ENCODE data around the gene BTN1A1. TPM values are rescaled to one million over a fixed set of nuclear protein-coding genes. Genes with fewer than 3 reads are reported as not detected.

BTN1A1 gene, protein sequence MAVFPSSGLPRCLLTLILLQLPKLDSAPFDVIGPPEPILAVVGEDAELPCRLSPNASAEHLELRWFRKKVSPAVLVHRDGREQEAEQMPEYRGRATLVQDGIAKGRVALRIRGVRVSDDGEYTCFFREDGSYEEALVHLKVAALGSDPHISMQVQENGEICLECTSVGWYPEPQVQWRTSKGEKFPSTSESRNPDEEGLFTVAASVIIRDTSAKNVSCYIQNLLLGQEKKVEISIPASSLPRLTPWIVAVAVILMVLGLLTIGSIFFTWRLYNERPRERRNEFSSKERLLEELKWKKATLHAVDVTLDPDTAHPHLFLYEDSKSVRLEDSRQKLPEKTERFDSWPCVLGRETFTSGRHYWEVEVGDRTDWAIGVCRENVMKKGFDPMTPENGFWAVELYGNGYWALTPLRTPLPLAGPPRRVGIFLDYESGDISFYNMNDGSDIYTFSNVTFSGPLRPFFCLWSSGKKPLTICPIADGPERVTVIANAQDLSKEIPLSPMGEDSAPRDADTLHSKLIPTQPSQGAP
- polyA plus RNA-seq (2013), result 0.01 TPM in 1 of 2 replicates, not detected in the other

DNA sequence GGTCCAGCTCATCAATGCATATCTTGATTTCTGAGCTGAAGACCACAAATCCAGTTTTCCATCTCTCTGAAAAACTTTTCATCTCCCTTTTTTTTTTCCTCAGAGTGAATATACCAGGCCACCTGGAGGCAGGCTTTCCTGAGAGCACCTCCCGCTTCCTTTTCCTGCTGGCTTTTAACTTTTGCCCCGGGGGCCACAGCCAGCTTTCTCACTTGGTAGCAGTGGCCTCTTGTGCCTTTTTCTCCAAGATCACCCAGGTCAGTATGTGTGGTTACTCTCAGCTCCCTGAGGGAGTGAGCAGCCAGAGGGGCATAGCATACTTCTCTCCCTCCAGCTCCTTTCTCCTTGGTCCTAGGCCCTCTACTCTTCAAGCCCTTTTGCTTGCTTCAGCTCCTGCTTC is at the start of gene BTN1A1:
Gene BTN1A1 (plus strand): TSS at position 202 of the 400 bp plus-strand sequence. CDS start 984 bp downstream, outside the sequence.
- Histone ChIP-seq H3K23ac (ENCODE audit: low read length) (no peak within 1 kb of the TSS), H3K79me2 (ENCODE audit: control insufficient read depth, insufficient read depth, low read length, poor library complexity) (no peaks in the 10 kb centered on the region), H3K79me1 (ENCODE audit: low read length) (no peaks in the 10 kb centered on the region), H3K36me3 (ENCODE audit: control insufficient read depth in 1 of 2, insufficient read depth in 2 of 2, low read length in 2 of 2) (no peaks in the 10 kb centered on the region), H3K14ac (ENCODE audit: low read length) (no peak within 1 kb of the TSS), H3K9me3 (ENCODE audit: insufficient read depth, low read depth, low read length) (peaks cover 3% of the 10 kb centered on the region), H4K91ac (ENCODE audit: low read depth, low read length) (no peak within 1 kb of the TSS), H3K18ac (ENCODE audit: low read length) (no peak within 1 kb of the TSS), H2BK120ac (ENCODE audit: insufficient read depth, low read length, poor library complexity) (no peak within 1 kb of the TSS), H2BK12ac (ENCODE audit: low read length) (no peak within 1 kb of the TSS), H3K4ac (ENCODE audit: low read depth, low read length) (no peak within 1 kb of the TSS), H2AFZ (ENCODE audit: insufficient read depth, low read length, poor library complexity) (no peak within 1 kb of the TSS), H2AK5ac (ENCODE audit: low read length) (no peak within 1 kb of the TSS), H3K27me3 (ENCODE audit: insufficient read depth, low read length) (peaks cover 15% of the 10 kb centered on the region), H3K4me1 (ENCODE audit: control insufficient read depth in 1 of 2, insufficient read depth in 2 of 2, low read length in 2 of 2) (peaks cover 5% of the 10 kb centered on the region in 2 experiments), H3K9ac (ENCODE audit: low read length) (no peak within 1 kb of the TSS), H2BK5ac (ENCODE audit: low read depth, low read length, poor library complexity) (no peak within 1 kb of the TSS), H4K8ac (ENCODE audit: low read depth, low read length) (no peak within 1 kb of the TSS), H3K4me3 (ENCODE audit: low read depth, low read length) (no peak within 1 kb of the TSS), H3K4me2 (ENCODE audit: low read length) (no peak within 1 kb of the TSS), H4K12ac (ENCODE audit: low read depth, low read length) (no peak within 1 kb of the TSS), H3K27ac (ENCODE audit: low read depth, low read length) (no peak within 1 kb of the TSS)
- peak in 1 of 2 donors; percentile 20 for DNase-seq
- WGBS (ENCODE audit: extremely low coverage, insufficient coverage, insufficient read length), result no CpG with 5 or more reads among the region's 2 CpGs

DNA sequence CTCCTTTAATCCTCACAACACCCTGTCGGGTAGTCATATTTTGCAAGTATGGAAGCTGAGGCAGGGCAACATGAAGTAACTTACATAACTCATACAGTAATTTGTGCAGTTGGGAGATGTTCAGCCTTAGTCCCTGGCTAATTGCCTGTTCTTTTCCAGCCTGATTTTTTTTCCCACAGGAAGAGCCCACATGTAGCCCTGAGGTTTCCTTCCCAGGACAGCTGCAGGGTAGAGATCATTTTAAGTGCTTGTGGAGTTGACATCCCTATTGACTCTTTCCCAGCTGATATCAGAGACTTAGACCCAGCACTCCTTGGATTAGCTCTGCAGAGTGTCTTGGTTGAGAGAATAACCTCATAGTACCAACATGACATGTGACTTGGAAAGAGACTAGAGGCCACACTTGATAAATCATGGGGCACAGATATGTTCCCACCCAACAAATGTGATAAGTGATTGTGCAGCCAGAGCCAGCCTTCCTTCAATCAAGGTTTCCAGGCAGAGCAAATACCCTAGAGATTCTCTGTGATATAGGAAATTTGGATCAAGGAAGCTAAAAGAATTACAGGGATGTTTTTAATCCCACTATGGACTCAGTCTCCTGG is 47.4 kb upstream of the BTN1A1 start:
- H3K18ac ChIP-seq (ENCODE audit: low read length), result no peak overlapping the region
- no peaks in the 10 kb centered on the region for H3K36me3 ChIP-seq (ENCODE audit: control insufficient read depth in 1 of 2, insufficient read depth in 2 of 2, low read length in 2 of 2)
- H2BK12ac ChIP-seq (ENCODE audit: low read length), result no peak overlapping the region
- H3K23ac ChIP-seq (ENCODE audit: low read length), result no peak overlapping the region
- no peak overlapping the region for H4K8ac ChIP-seq (ENCODE audit: low read depth, low read length)
- no peak overlapping the region for H3K4me3 ChIP-seq (ENCODE audit: low read depth, low read length)
- no peak overlapping the region for H2AK5ac ChIP-seq (ENCODE audit: low read length)
- H3K79me1 ChIP-seq (ENCODE audit: low read length), result peaks cover 3% of the 10 kb centered on the region
- no peak overlapping the region for H2BK120ac ChIP-seq (ENCODE audit: insufficient read depth, low read length, poor library complexity)
- no peaks in the 10 kb centered on the region for H3K79me2 ChIP-seq (ENCODE audit: control insufficient read depth, insufficient read depth, low read length, poor library complexity)
- H3K4me2 ChIP-seq (ENCODE audit: low read length), result no peak overlapping the region
- no peaks in the 10 kb centered on the region for H3K27me3 ChIP-seq (ENCODE audit: insufficient read depth, low read length)
- H2AFZ ChIP-seq (ENCODE audit: insufficient read depth, low read length, poor library complexity), result no peak overlapping the region
- DNase-seq, result no peak
- no peak overlapping the region for H3K9ac ChIP-seq (ENCODE audit: low read length)
- H3K4me1 ChIP-seq (ENCODE audit: control insufficient read depth in 1 of 2, insufficient read depth in 2 of 2, low read length in 2 of 2), result peaks cover 4 to 5% of the 10 kb centered on the region in 2 experiments
- H3K27ac ChIP-seq (ENCODE audit: low read depth, low read length), result no peak overlapping the region
- no peak overlapping the region for H4K91ac ChIP-seq (ENCODE audit: low read depth, low read length)
- no peak overlapping the region for H2BK5ac ChIP-seq (ENCODE audit: low read depth, low read length, poor library complexity)
- no CpG with 5 or more reads among the region's 1 CpG for WGBS (ENCODE audit: extremely low coverage, insufficient coverage, insufficient read length)
- H3K9me3 ChIP-seq (ENCODE audit: insufficient read depth, low read depth, low read length), result no peaks in the 10 kb centered on the region
- H4K12ac ChIP-seq (ENCODE audit: low read depth, low read length), result no peak overlapping the region
- H3K14ac ChIP-seq (ENCODE audit: low read length), result no peak overlapping the region
- no peak overlapping the region for H3K4ac ChIP-seq (ENCODE audit: low read depth, low read length)

DNA sequence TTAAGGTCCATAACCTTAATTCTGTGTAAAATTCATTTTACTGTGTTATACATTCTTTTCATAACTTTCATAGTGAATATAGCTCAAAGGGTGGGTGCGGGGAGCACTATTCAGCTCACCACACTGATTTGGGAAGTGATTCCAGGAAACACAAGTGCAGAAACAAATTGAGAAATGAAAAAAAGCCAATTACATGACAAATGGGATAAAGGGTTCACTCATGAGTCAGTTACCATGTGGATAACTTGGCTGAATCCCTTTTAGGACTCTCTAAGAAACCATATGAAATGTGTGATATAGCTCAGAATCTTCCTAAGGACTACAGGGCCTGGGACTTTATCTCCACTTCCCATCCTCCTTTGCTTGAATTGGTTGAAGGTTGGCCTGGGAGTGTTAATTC is 45.5 kb upstream of the BTN1A1 start:
- H3K79me1 ChIP-seq (ENCODE audit: low read length), result peaks cover 8% of the 10 kb centered on the region
- H3K4me2 ChIP-seq (ENCODE audit: low read length), result no peak overlapping the region
- no peak overlapping the region for H3K27ac ChIP-seq (ENCODE audit: low read depth, low read length)
- H3K9ac ChIP-seq (ENCODE audit: low read length), result no peak overlapping the region
- peaks cover 5 to 6% of the 10 kb centered on the region in 2 experiments for H3K4me1 ChIP-seq (ENCODE audit: control insufficient read depth in 1 of 2, insufficient read depth in 2 of 2, low read length in 2 of 2)
- no peak overlapping the region for H3K4me3 ChIP-seq (ENCODE audit: low read depth, low read length)
- no peak overlapping the region for H2BK120ac ChIP-seq (ENCODE audit: insufficient read depth, low read length, poor library complexity)
- no peak overlapping the region for H3K18ac ChIP-seq (ENCODE audit: low read length)
- no peak overlapping the region for H3K4ac ChIP-seq (ENCODE audit: low read depth, low read length)
- H3K9me3 ChIP-seq (ENCODE audit: insufficient read depth, low read depth, low read length), result no peaks in the 10 kb centered on the region
- no peak overlapping the region for H3K14ac ChIP-seq (ENCODE audit: low read length)
- no peak overlapping the region for H4K12ac ChIP-seq (ENCODE audit: low read depth, low read length)
- H2AK5ac ChIP-seq (ENCODE audit: low read length), result no peak overlapping the region
- no peak overlapping the region for H2BK12ac ChIP-seq (ENCODE audit: low read length)
- no peak overlapping the region for H4K8ac ChIP-seq (ENCODE audit: low read depth, low read length)
- H3K27me3 ChIP-seq (ENCODE audit: insufficient read depth, low read length), result no peaks in the 10 kb centered on the region
- DNase-seq, result no peak
- no peak overlapping the region for H2BK5ac ChIP-seq (ENCODE audit: low read depth, low read length, poor library complexity)
- H4K91ac ChIP-seq (ENCODE audit: low read depth, low read length), result no peak overlapping the region
- no peak overlapping the region for H2AFZ ChIP-seq (ENCODE audit: insufficient read depth, low read length, poor library complexity)
- H3K36me3 ChIP-seq (ENCODE audit: control insufficient read depth in 1 of 2, insufficient read depth in 2 of 2, low read length in 2 of 2), result peaks cover 5 to 6% of the 10 kb centered on the region in 2 experiments
- no peak overlapping the region for H3K23ac ChIP-seq (ENCODE audit: low read length)
- no CpG with 5 or more reads among the region's 1 CpG for whole genome bisulfite sequencing (ENCODE audit: extremely low coverage, insufficient coverage, insufficient read length)
- H3K79me2 ChIP-seq (ENCODE audit: control insufficient read depth, insufficient read depth, low read length, poor library complexity), result peaks cover 4% of the 10 kb centered on the region

DNA sequence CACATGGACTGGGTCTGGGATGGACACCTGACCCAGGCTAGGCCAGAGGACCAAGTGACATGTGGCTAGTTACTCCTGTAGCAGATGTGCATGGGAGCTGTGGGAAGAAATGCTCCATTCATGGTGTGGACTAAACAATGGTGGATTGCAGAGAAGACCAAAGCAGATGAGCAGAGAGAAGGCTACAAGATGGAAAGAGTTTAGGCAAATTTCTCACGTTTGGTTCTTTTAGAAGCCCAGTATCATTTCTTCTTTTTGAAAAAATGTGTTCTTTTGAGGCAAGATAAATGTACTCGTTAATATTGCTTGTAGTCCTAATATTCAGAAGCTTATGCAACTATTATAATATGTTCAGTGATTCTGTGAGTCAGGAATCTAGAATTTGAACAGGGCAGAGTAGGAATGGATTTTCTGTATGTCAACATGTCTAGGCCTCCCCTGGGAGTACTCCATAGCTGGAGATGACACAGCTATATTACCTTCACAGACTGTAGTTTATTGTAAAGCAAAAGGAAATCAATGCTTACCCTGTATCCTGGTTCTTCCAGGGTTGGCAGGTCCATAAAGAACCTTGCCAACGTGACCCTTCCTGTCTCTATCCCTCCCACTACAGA is 44.6 kb upstream of the BTN1A1 start:
- Histone ChIP-seq H3K4me3 (ENCODE audit: low read depth, low read length) (no peak overlapping the region), H3K4me2 (ENCODE audit: low read length) (no peak overlapping the region), H2BK5ac (ENCODE audit: low read depth, low read length, poor library complexity) (no peak overlapping the region), H4K8ac (ENCODE audit: low read depth, low read length) (no peak overlapping the region), H3K4me1 (ENCODE audit: control insufficient read depth in 1 of 2, insufficient read depth in 2 of 2, low read length in 2 of 2) (peaks cover 5 to 6% of the 10 kb centered on the region in 2 experiments), H3K4ac (ENCODE audit: low read depth, low read length) (no peak overlapping the region), H2BK120ac (ENCODE audit: insufficient read depth, low read length, poor library complexity) (no peak overlapping the region), H2AK5ac (ENCODE audit: low read length) (no peak overlapping the region), H2AFZ (ENCODE audit: insufficient read depth, low read length, poor library complexity) (no peak overlapping the region), H3K14ac (ENCODE audit: low read length) (no peak overlapping the region), H2BK12ac (ENCODE audit: low read length) (no peak overlapping the region), H3K79me2 (ENCODE audit: control insufficient read depth, insufficient read depth, low read length, poor library complexity) (peaks cover 4% of the 10 kb centered on the region), H3K9ac (ENCODE audit: low read length) (no peak overlapping the region), H3K36me3 (ENCODE audit: control insufficient read depth in 1 of 2, insufficient read depth in 2 of 2, low read length in 2 of 2) (peaks cover 10% of the 10 kb centered on the region in 2 experiments), H4K91ac (ENCODE audit: low read depth, low read length) (no peak overlapping the region), H3K9me3 (ENCODE audit: insufficient read depth, low read depth, low read length) (no peaks in the 10 kb centered on the region), H3K27me3 (ENCODE audit: insufficient read depth, low read length) (no peaks in the 10 kb centered on the region), H3K18ac (ENCODE audit: low read length) (no peak overlapping the region), H3K23ac (ENCODE audit: low read length) (no peak overlapping the region), H4K12ac (ENCODE audit: low read depth, low read length) (no peak overlapping the region), H3K27ac (ENCODE audit: low read depth, low read length) (no peak overlapping the region), H3K79me1 (ENCODE audit: low read length) (peaks cover 8% of the 10 kb centered on the region)
- no peak for DNase-seq
- WGBS (ENCODE audit: extremely low coverage, insufficient coverage, insufficient read length), result no CpG with 5 or more reads among the region's 3 CpGs

Measured in trophoblast cell (in vitro differentiated cells and primary cell).